CD4-positive, alpha-beta T cell treated with Interleukin-17A for 1 hour (primary cell): ENCODE data around the gene HMGCS1.
"Not testable (repeated sequence)": the region's sequence is repeated elsewhere in the genome, so short reads cannot be mapped to it uniquely, and the experiment has no call there.

Experiments used
- DNase-seq: peaks from one replicate; pipeline ENCODE4 v3.0.0-alpha.2; 2020

The HMGCS1 gene

DNA sequence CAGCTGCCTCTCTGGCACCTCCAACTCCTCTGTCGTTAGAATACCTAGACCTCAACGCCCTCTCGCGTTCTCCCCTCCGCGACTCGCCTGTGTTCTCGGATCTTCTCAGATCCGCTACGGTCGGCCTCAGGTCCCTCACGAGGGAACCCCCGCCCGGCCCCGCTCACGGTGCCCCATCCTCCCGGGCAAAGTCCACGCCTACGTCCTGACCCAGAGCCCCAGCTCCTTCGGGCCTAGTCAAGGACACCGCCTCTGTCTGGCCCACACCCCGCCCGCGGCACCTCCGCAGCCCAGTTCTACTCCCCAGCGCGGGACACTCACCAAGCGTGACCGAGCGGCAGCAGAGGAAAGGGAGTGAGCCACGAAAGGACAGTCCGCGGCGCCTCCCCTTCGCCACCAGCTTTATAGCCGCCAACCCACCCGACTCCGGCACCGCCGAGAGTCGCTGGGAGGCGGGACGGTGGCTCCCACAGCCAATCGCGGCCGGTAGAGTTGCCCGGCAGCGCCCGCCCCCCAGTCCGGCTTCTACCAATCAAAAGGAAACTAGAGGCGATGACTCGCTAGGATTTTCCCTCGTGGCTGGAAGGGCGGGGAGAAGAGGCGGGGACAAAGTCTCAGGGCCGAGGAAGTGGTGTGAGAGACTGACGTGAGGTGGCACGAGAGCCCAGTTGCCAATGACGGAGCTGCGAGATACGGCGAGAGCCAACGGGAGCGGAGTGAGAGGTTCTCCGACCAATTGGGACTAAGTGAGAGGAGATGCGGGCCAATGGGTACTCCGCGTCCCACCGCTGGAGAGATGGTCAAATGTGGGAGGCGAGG, at the start of gene HMGCS1:
HMGCS1 (minus strand) TSS at position 378 of the 819 bp plus-strand sequence. CDS start 14,447 bp downstream, outside the sequence.
- DNase-seq, result peak; percentile 100

GRCh38 chr5:43358726-43359125, 45.5 kb upstream of the HMGCS1 start:
- no peak for DNase-seq

- DNase-seq, result no peak
Observed at GRCh38 chr5:43358301-43358700, 45.1 kb upstream of the HMGCS1 start.

- DNase-seq, result no peak
Observed at GRCh38 chr5:43357878-43358281, 44.7 kb upstream of the HMGCS1 start.

GRCh38 chr5:43357067-43357466, 43.9 kb upstream of the HMGCS1 start:
- DNase-seq, result no peak

DNA sequence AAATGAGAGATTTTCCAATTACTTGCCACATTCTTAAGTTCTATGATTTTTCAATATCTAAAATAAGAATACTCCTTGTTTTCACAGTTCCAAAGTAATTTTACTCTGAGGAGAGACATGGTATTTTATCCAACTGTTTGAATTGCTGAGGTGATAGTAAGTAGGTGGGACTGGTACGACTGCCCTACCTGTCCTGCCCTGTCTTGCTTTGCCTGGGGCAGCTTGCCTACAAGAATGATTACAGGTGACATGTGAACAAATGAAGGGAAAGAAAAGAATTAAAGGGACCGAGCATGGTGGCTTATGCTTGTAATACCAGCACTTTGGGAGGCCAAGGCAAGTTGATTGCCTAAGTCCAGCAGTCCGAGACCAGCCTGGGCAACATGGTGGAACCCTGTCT, 41.6 kb upstream of the HMGCS1 start:
- no peak for DNase-seq

DNA sequence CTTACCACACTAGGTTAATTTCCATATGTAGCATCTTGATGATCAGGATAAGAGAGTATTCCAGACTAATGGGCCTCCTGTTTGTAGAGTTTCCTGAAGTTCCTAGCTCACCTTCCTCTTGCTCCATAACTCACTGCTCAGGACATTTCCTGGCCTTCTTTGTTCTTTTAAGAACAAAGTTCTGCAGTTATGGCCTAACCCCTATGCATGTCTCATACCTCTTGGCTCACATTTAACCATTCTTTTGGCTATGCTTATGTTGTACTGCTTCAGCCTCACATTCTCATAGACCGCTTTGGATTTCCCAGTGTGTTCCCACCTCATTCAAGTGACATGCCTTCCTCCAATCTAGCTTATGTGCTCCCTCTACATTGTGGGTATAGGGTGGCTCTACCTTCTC, 40.5 kb upstream of the HMGCS1 start:
- DNase-seq, result no peak

- no peak for DNase-seq
Observed at GRCh38 chr5:43352915-43353314, 39.7 kb upstream of the HMGCS1 start.

DNA sequence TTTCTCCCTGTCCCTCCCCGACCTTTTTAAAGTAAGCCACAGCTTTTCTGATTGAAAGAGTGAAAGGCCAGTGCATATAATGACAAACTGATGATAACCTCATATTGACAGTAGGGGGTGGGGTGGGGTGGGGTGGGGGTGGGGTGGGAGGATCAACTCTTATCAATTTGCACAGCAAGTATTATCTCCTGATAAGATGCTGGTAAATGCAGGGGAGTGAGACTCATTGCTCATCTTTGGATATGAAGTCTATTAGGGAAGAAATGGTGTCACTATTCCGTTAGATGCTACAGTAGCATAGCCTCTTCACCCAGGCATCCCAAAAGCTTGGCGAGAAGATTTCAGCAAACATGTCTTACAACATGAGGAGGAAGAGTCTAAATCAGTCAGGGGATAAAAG, 38.9 kb upstream of the HMGCS1 start:
- no peak for DNase-seq

- DNase-seq, result no peak
Observed at GRCh38 chr5:43348861-43349363, 35.7 kb upstream of the HMGCS1 start.

- DNase-seq, result no peak
Observed at GRCh38 chr5:43348207-43348606, 35.0 kb upstream of the HMGCS1 start.

DNA sequence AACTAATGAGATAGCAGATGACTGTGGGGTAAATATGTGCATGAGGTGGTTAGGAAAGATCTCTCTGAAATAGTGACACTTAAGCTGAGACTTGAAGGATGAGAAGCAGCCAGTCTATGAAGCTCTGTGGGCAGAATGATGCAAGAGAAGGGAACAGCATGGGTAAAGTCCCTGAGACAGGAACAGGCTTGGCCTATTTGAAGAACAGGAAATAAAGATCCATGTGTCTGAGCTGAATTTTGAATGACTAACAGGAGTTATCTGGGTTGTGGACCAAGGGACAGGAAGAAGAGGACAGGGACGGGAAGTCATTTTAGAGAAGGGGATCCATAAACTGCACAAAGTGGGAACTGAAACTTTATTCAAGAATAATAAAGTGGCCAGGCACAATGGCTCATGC, 25.6 kb upstream of the HMGCS1 start:
- DNase-seq, result no peak

GRCh38 chr5:43336159-43336558, 22.9 kb upstream of the HMGCS1 start:
- DNase-seq, result no peak

DNA sequence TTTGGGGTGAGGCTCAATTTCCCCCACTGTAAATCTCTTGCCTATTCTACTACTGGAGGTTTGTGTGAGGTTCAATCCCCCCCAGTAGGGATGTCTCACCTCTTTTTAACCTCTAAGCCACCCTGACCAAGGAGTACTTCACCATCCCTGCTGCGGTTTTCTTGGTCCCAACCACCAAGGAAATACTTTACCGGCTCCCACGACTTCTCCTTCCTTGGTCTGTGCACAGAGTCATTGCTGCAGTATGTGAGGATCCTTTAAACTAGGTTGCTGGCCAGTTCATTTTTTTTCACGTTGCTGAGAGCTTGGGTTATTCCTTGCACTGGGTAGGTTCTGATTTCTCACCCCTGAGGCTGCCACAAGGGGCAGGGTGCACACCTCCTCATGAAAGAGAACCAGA, 22.5 kb upstream of the HMGCS1 start:
- DNase-seq, result no peak

GRCh38 chr5:43332401-43332800, 19.2 kb upstream of the HMGCS1 start:
- no peak for DNase-seq

DNA sequence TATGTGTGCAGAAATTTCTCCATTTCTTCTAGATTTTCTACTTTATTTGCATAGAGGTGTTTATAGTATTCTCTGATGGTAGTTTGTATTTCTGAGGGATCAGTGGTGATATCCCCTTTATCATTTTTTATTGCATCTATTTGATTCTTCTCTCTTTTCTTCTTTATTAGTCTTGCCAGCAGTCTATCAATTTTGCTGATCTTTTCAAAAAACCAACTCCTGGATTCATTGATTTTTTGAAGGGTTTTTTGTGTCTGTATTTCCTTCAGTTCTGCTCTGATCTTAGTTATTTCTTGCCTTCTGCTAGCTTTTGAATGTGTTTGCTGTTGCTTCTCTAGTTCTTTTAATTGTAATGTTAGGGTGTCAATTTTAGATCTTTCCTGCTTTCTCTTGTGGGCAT, 12.4 kb upstream of the HMGCS1 start:
- DNase-seq, result not testable (repeated sequence)

- DNase-seq, result not testable (repeated sequence)
Observed at GRCh38 chr5:43323488-43323887, 10.3 kb upstream of the HMGCS1 start.

DNA sequence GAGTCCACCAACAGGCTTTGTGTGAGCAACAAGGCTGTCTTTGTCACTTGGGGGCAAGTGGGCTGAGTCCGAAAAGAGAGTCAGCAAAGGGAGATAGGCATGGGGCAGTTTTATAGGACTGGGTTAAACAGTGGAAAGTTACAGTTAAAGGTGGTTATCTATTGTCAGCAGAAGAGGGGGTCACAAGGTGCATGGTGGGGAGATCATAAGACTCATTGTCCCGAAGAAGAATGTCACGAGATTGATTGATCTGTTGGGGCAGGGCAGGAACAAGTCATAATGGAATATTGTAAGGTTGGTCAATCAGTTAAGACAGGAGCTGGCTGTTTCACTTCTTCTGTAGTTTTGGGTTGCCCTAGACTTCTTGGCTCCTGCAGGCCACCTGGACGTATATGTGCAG, 7.6 kb upstream of the HMGCS1 start:
- DNase-seq, result no peak

GRCh38 chr5:43316421-43316820, 3.2 kb upstream of the HMGCS1 start:
- no peak for DNase-seq

- DNase-seq, result no peak
Observed at GRCh38 chr5:43315682-43316081, 2.5 kb upstream of the HMGCS1 start.

DNA sequence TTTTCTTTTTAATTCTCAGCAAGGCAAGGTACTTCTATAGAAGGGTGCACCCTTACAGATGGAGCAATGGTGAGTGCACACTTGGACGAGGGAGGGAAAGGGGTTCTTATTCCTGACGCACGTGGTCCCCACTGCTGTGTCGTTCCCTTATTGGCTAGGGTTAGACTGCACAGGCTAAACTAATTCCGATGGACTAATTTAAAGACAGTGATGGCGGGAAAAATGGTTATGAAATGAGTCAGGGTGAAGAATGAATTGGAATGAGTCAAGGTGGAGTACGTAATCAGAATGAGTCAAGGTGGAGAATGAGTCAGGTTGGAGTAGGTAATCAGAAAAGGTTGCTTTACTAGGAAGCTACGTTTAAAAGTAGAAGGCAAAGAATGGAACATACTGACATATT, 2.1 kb upstream of the HMGCS1 start:
- DNase-seq, result no peak

DNA sequence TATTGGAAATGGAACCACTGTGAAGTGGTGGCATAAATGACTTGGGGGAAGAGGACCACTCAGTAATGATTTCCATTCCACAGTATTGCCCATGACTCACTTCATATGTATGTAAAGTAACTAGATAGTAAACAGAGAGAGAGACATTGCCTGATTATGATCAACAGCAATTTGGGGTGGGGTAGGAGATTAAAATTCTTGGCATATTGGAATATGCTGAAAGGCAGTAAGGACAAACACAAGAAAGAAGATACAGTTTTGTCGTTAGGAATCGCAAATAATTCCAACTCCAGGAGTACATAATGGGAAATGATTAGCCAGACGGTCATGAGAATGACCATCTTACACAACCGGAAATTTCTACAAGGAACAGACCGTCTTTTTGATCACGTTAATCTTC, 1.5 kb upstream of the HMGCS1 start:
- DNase-seq, result no peak

GRCh38 chr5:43313854-43314457, 744 bp upstream of the HMGCS1 start:
- no peak for DNase-seq

- no peak for DNase-seq
Observed at GRCh38 chr5:43312699-43313034, 545 bp downstream of the HMGCS1 start.
